HG03521 (cell line): ENCODE results near the gene TBC1D17.

Experiments used
- ATAC-seq: cut with Tn5 transposase; IDR thresholded peaks from one replicate; pipeline ENCODE4 v1.9.1; 2021; ENCODE audit warnings: mild to moderate bottlenecking, moderate library complexity; ENCODE audit not compliant: unreplicated experiment

The TBC1D17 gene

GRCh38 chr19:49933643-49934042 lies 56.1 kb downstream of the TBC1D17 start:
- no peak for ATAC-seq

- ATAC-seq: no peak
These were observed 59.0 kb downstream of the TBC1D17 start for GRCh38 chr19:49936549-49936948.

GRCh38 chr19:49937750-49938381 lies 60.4 kb downstream of the TBC1D17 start:
- ATAC-seq: no peak
